HepG2 (cell line): ENCODE results near the gene STOM. TPM values are rescaled to one million over a fixed set of nuclear protein-coding genes. Genes with fewer than 3 reads are reported as not detected.

Experiments used
- ATAC-seq: fragments of 200-7000 bp; cut with Tn5 transposase; 3 replicates; pipeline ENCODE4 v1.9.1; 2020; ENCODE audit warnings: mild to moderate bottlenecking, moderate library complexity
- Bru-seq: library from RNA; stranded (reverse); fragments of 400-500 nt; gene quantifications from one replicate; lab custom pipeline; 2021; lab: Mats Ljungman, UMichigan
- BruChase-seq, 2 experiments: library from RNA; stranded (reverse); fragments of 400-500 nt; gene quantifications; one replicate each; lab custom pipeline; 2021; lab: Mats Ljungman, UMichigan
- BruUV-seq: library from RNA; stranded (reverse); fragments of 400-500 nt; replicated peaks from 2 replicates; lab custom pipeline; 2021; lab: Mats Ljungman, UMichigan
- CTCF ChIA-PET: fragments of 300-600 bp; formaldehyde crosslinking; extraction: SDS; loops from one replicate; lab custom pipeline; 2021; ENCODE audit warnings: low total read pairs, inconsistent platforms, low intra/inter-chr PET ratio; lab: Yijun Ruan, JAX
- POLR2A ChIA-PET: fragments of 350-600 bp; sonication (Branson Sonifier 250); formaldehyde crosslinking; loops from one replicate; lab custom pipeline; 2020; ENCODE audit warnings: antibody characterized with exemption, inconsistent platforms; lab: Yijun Ruan, JAX
- DNase-seq: peaks from one replicate; pipeline ENCODE4 v3.0.0-alpha.2; 2015; ENCODE audit warnings: low spot score
- FAIRE-seq: peaks from 3 replicates; lab custom pipeline; 2011; peaks lifted over from hg19 to GRCh38; lab: Jason Lieb, UNC
- H2AFZ ChIP-seq: one replicate; pipeline ENCODE4 v1.6.1; 2011; ENCODE audit warnings: low read length, inconsistent platforms
- H3K27ac ChIP-seq: fragments of 300-600 bp; 3 replicates; pipeline ENCODE4 v1.8.0; 2011; ENCODE audit warnings: mixed run types, mild to moderate bottlenecking, mixed read lengths, low read length, inconsistent platforms; ENCODE audit not compliant: insufficient read depth; ENCODE audit errors: extremely low read length
- H3K27me3 ChIP-seq, 2 experiments: fragments of 200-600 bp in 1 of 2; 2 replicates in 1 of 2; 3 replicates in 1 of 2; pipeline versions ENCODE4 v1.6.0 to v1.8.0; 2011; ENCODE audit warnings: low read length in 2 of 2, mild to moderate bottlenecking in 2 of 2, moderate library complexity in 2 of 2, inconsistent platforms in 1 of 2; ENCODE audit not compliant: insufficient read depth in 2 of 2, control insufficient read depth in 1 of 2
- H3K36me3 ChIP-seq, 2 experiments: fragments of 200-600 bp in 1 of 2; replicated peaks in 1 of 2; 2 replicates in 1 of 2; 3 replicates in 1 of 2; pipeline versions ENCODE4 v1.5.1 to v1.8.0; 2011; ENCODE audit warnings: low read length in 2 of 2, inconsistent platforms in 1 of 2; ENCODE audit not compliant: insufficient read depth in 2 of 2, control insufficient read depth in 1 of 2
- H3K4me1 ChIP-seq: 2 replicates; pipeline ENCODE4 v1.5.1; 2012; ENCODE audit warnings: low read length, inconsistent platforms; ENCODE audit not compliant: insufficient read depth
- H3K4me2 ChIP-seq: 2 replicates; pipeline ENCODE4 v1.6.0; 2011; ENCODE audit warnings: low read depth, low read length, inconsistent platforms
- H3K4me3 ChIP-seq, 3 experiments: fragments of 200-600 bp in 1 of 3; sonication (generic), shearing (Covaris generic) in 1 of 3; replicated peaks in 1 of 3; 2 replicates each; pipeline ENCODE4 v1.5.1; 2011 to 2016; ENCODE audit warnings: low read length in 3 of 3, inconsistent platforms in 2 of 3, low read depth in 2 of 3, mild to moderate bottlenecking in 2 of 3, control low read depth in 1 of 3, mixed read lengths in 1 of 3; ENCODE audit not compliant: insufficient read depth in 1 of 3
- H3K79me2 ChIP-seq: one replicate; pipeline ENCODE4 v1.6.1; 2011; ENCODE audit warnings: low read length, inconsistent platforms; ENCODE audit not compliant: insufficient read depth
- H3K9ac ChIP-seq: 2 replicates; pipeline ENCODE4 v1.6.0; 2011; ENCODE audit warnings: mild to moderate bottlenecking, low read depth, low read length, inconsistent platforms; ENCODE audit not compliant: insufficient read depth
- H3K9me3 ChIP-seq: 2 replicates; pipeline ENCODE4 v1.5.1; 2012; ENCODE audit warnings: mild to moderate bottlenecking, low read length
- H4K20me1 ChIP-seq: 2 replicates; pipeline ENCODE4 v1.6.0; 2011; ENCODE audit warnings: inconsistent platforms, mild to moderate bottlenecking, low read length, moderate library complexity; ENCODE audit not compliant: insufficient read depth
- ARHGAP35 ChIP-seq: sonication (generic); formaldehyde crosslinking; IDR thresholded peaks from 2 replicates; pipeline ENCODE4 v1.9.0; 2022; ENCODE audit warnings: mild to moderate bottlenecking, inconsistent platforms, moderate library complexity, missing genetic modification reagents, borderline replicate concordance
- CBX2 ChIP-seq, 2 experiments: fragments of 200-600 bp in 1 of 2; sonication (generic); formaldehyde crosslinking in 1 of 2; IDR thresholded peaks; 2 replicates each; pipeline versions ENCODE4 v1.7.0 to v1.8.1; 2018 to 2022; ENCODE audit warnings: low read depth in 2 of 2, low read length in 1 of 2, mild to moderate bottlenecking in 1 of 2, missing genetic modification reagents in 1 of 2
- KAT7 ChIP-seq: IDR thresholded peaks from 2 replicates; pipeline ENCODE4 v1.6.1; 2018; ENCODE audit warnings: borderline replicate concordance, missing compliant biosample characterization
- KLF12 ChIP-seq: sonication (generic); formaldehyde crosslinking; IDR thresholded peaks from 2 replicates; pipeline ENCODE4 v1.4.0; 2020; ENCODE audit warnings: missing genetic modification reagents, borderline replicate concordance
- LCORL ChIP-seq, 2 experiments: fragments of 450-650 bp in 1 of 2; sonication (generic) in 1 of 2; formaldehyde crosslinking in 1 of 2; IDR thresholded peaks; 2 replicates each; pipeline versions ENCODE4 v1.5.0 to v1.6.1; 2017 to 2020; ENCODE audit warnings: antibody characterized with exemption in 1 of 2, missing genetic modification reagents in 1 of 2
- SIX1 ChIP-seq: sonication (generic); formaldehyde crosslinking; IDR thresholded peaks from 2 replicates; pipeline ENCODE4 v1.4.0; 2020; ENCODE audit warnings: missing genetic modification reagents, borderline replicate concordance
- SNAI1 ChIP-seq: sonication (generic); formaldehyde crosslinking; IDR thresholded peaks from 2 replicates; pipeline ENCODE4 v1.5.0; 2020; ENCODE audit warnings: mild to moderate bottlenecking, missing genetic modification reagents, borderline replicate concordance
- ZNF280D ChIP-seq: sonication (generic); formaldehyde crosslinking; IDR thresholded peaks from 2 replicates; pipeline ENCODE4 v1.5.1; 2020; ENCODE audit warnings: mild to moderate bottlenecking, missing genetic modification reagents
- ZNF33B ChIP-seq: sonication (generic); formaldehyde crosslinking; IDR thresholded peaks from 2 replicates; pipeline ENCODE4 v1.5.1; 2020; ENCODE audit warnings: mild to moderate bottlenecking, missing genetic modification reagents
- ZNF709 ChIP-seq: sonication (generic); formaldehyde crosslinking; IDR thresholded peaks from 2 replicates; pipeline ENCODE4 v1.5.0; 2020; ENCODE audit warnings: mild to moderate bottlenecking, missing genetic modification reagents
- ZNF749 ChIP-seq: sonication (generic); formaldehyde crosslinking; IDR thresholded peaks from 2 replicates; pipeline ENCODE4 v1.8.0; 2022; ENCODE audit warnings: mild to moderate bottlenecking, missing genetic modification reagents, moderate library complexity, borderline replicate concordance
- WGBS: methylation state at CpG from one replicate; pipeline ENCODE4 v1.1.6; 2017; ENCODE audit warnings: low lambda C conversion rate; 5-methylcytosine and 5-hydroxymethylcytosine counted together
- in situ Hi-C: cut with HindIII; loops from 2 replicates; pipeline ENCODE4 v1.10.0; 2017; ENCODE audit warnings: low pct_unique_long_range_greater_than_20kb; ENCODE audit not compliant: extremely low pct_ligation_motif_present
- intact Hi-C: fragments of 100-400 bp; cut with micrococcal nuclease; formaldehyde crosslinking; loops from one replicate; pipeline ENCODE4 v1.10.0; 2022; ENCODE audit not compliant: unreplicated experiment
- long read RNA-seq, 2 experiments: library from RNA in 1 of 2; library from polyadenylated mRNA in 1 of 2; stranded (forward) in 1 of 2; unstranded in 1 of 2; transcript quantifications; one replicate each; pipeline ENCODE4 v2.0.0, GENCODE V29; 2019 to 2022
- polyA minus RNA-seq, 3 experiments: library from RNA; depleted of rRNA, polyadenylated mRNA; stranded (reverse); fragments of >200 nt; gene quantifications; 2 replicates each; pipeline ENCODE4 v1.2.3, GENCODE V29; 2011; ENCODE audit warnings: low replicate concordance in 1 of 3
- polyA plus RNA-seq, 8 experiments: library from polyadenylated mRNA; depleted of rRNA in 3 of 8; stranded (reverse) in 7 of 8; unstranded in 1 of 8; fragments of >200 nt; fragmentation: Illumina TruSeq in 4 of 8; extraction: Trizol in 4 of 8; gene quantifications; 2 replicates each; pipeline versions ENCODE4 v1.2.1 to v1.2.3, GENCODE V29; 2011 to 2016; ENCODE audit warnings: low read depth in 4 of 8, missing spikeins in 1 of 8, mixed read lengths in 1 of 8; ENCODE audit not compliant: insufficient read depth in 1 of 8
- total RNA-seq, 5 experiments: library from RNA; depleted of rRNA; stranded (reverse); fragments of >200 nt; fragmentation: Illumina TruSeq; extraction: Trizol; gene quantifications; 2 replicates each; pipeline ENCODE4 v1.2.3, GENCODE V29; 2016; ENCODE audit warnings: low read depth in 1 of 5

The STOM gene, protein sequence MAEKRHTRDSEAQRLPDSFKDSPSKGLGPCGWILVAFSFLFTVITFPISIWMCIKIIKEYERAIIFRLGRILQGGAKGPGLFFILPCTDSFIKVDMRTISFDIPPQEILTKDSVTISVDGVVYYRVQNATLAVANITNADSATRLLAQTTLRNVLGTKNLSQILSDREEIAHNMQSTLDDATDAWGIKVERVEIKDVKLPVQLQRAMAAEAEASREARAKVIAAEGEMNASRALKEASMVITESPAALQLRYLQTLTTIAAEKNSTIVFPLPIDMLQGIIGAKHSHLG
- 26.0 and 43.6 TPM in 2 replicates for total RNA-seq (2016; rRNA removed; fragmentation: Illumina TruSeq; extraction: Trizol)
- 3.9 and 6.1 TPM in 2 replicates for total RNA-seq (2016; cell fraction: cytosol; rRNA removed; fragmentation: Illumina TruSeq; extraction: Trizol; ENCODE audit: low read depth)
- total RNA-seq (2016; cell fraction: insoluble cytoplasmic fraction; rRNA removed; fragmentation: Illumina TruSeq; extraction: Trizol) = 25.0 and 46.7 TPM in 2 replicates
- total RNA-seq (2016; cell fraction: membrane; rRNA removed; fragmentation: Illumina TruSeq; extraction: Trizol) = 13.4 and 15.9 TPM in 2 replicates
- total RNA-seq (2016; cell fraction: nucleus; rRNA removed; fragmentation: Illumina TruSeq; extraction: Trizol) = 41.3 and 43.8 TPM in 2 replicates
- polyA plus RNA-seq (2011; rRNA removed) = 165 and 166 TPM in 2 replicates
- polyA plus RNA-seq (2011; cell fraction: cytosol; rRNA removed) = 92.7 and 157 TPM in 2 replicates
- polyA plus RNA-seq (2011; cell fraction: nucleus; rRNA removed) = 23.0 and 39.1 TPM in 2 replicates
- 133 and 173 TPM in 2 replicates for polyA plus RNA-seq (2012)
- polyA plus RNA-seq (2016; cell fraction: cytosol; fragmentation: Illumina TruSeq; extraction: Trizol; ENCODE audit: low read depth) = 3.2 and 4.0 TPM in 2 replicates
- 31.1 and 33.2 TPM in 2 replicates for polyA plus RNA-seq (2016; cell fraction: insoluble cytoplasmic fraction; fragmentation: Illumina TruSeq; extraction: Trizol; ENCODE audit: low read depth)
- 7.2 and 8.6 TPM in 2 replicates for polyA plus RNA-seq (2016; cell fraction: membrane; fragmentation: Illumina TruSeq; extraction: Trizol; ENCODE audit: low read depth)
- 64.0 and 71.6 TPM in 2 replicates for polyA plus RNA-seq (2016; cell fraction: nucleus; fragmentation: Illumina TruSeq; extraction: Trizol; ENCODE audit: insufficient read depth, low read depth)
- polyA minus RNA-seq (2011; rRNA and poly(A)+ RNA removed; ENCODE audit: low replicate concordance) = 94.3 and 94.7 TPM in 2 replicates
- polyA minus RNA-seq (2011; cell fraction: cytosol; rRNA and poly(A)+ RNA removed) = 96.8 and 115 TPM in 2 replicates
- polyA minus RNA-seq (2011; cell fraction: nucleus; rRNA and poly(A)+ RNA removed) = 47.3 and 69.9 TPM in 2 replicates
- percentile 85 among the genes with signal in this experiment for Bru-seq, nascent RNA
- BruChase-seq, experiment 1, labeled RNA remaining after a 6-hour chase = percentile 92 among the genes with signal in this experiment
- percentile 83 among the genes with signal in this experiment for BruChase-seq, experiment 2, labeled RNA remaining after a 2-hour chase
- long read RNA-seq, experiment 1, transcript STOM-201 (7 exons, 3,010 nt) = major isoform, 71 of 80 reads
- long read RNA-seq, experiment 1, partial matches to known transcripts = 3 of 80 reads
- long read RNA-seq, experiment 1, other reads (novel, unspliced or antisense) = 6 of 80 reads
- long read RNA-seq, experiment 2, transcript STOM-201 (7 exons, 3,010 nt) = major isoform, 48 of 266 reads
- long read RNA-seq, experiment 2, partial matches to known transcripts = 6 of 266 reads
- long read RNA-seq, experiment 2, other reads (novel, unspliced or antisense) = 212 of 266 reads

- intact Hi-C loops (no loop called here), in situ Hi-C loops (loop anchor here (5.0 kb wide), 1 partner anchor 47 kb away; no protein-coding TSS in a partner anchor)
- peak; percentile 27 for DNase-seq
- peak within 1 kb of the TSS; percentile 62 to 88 (median 81) for H3K4me3 ChIP-seq
- peak within 1 kb of the TSS; percentile 87 for H3K4me2 ChIP-seq
- H4K20me1 ChIP-seq = peaks cover 2% of the 10 kb centered on the region; the same call in 1 of the 2 replicates
- ChIA-PET CTCF (no interaction called here), POLR2A (interaction anchor here (1.4 kb wide), 1 partner anchor 48 kb away, joined by 3 read pairs; no protein-coding TSS in a partner anchor)
- BruUV-seq = TSS peak; percentile 59
- H3K4me1 ChIP-seq = peaks cover 89% of the 10 kb centered on the region
- H3K9ac ChIP-seq = peak within 1 kb of the TSS; percentile 87
- H3K9me3 ChIP-seq = no peaks in the 10 kb centered on the region
- no peaks in the 10 kb centered on the region for H3K27me3 ChIP-seq
- peaks cover 0 to 2% of the 10 kb centered on the region in 2 experiments; a peak in 1 of 5 replicates for H3K36me3 ChIP-seq
- WGBS = 17% methylated on average over 18 of the region's 52 CpGs
- peaks cover 47% of the 10 kb centered on the region for H3K79me2 ChIP-seq
- no peak within 1 kb of the TSS for H2AFZ ChIP-seq
- ATAC-seq = peak; percentile 44
- no peak for FAIRE-seq
- peak within 1 kb of the TSS; percentile 84 for H3K27ac ChIP-seq
- TF ChIP-seq ZNF709 (CRISPR knock-in tag) = peak; percentile 66; the same call in 1 of the 2 replicates
- TF ChIP-seq KLF12 = peak; percentile 82; the same call in 1 of the 2 replicates
- no peak for TF ChIP-seq LCORL (IDR thresholded peaks at IDR 0.05)
- 0 out of 2 replicates have a peak, but pooled peaks have one; percentile 59 for TF ChIP-seq LCORL (CRISPR knock-in tag; IDR thresholded peaks at IDR 0.05)
- no peak for TF ChIP-seq CBX2 (IDR thresholded peaks at IDR 0.05; ENCODE audit: low read depth, low read length)
- TF ChIP-seq CBX2 (CRISPR knock-in tag; IDR thresholded peaks at IDR 0.05; ENCODE audit: low read depth) = 0 out of 2 replicates have a peak, but pooled peaks have one; percentile 27
- no peak for TF ChIP-seq SNAI1 (CRISPR knock-in tag)
- TF ChIP-seq ARHGAP35 (CRISPR knock-in tag) = peak; percentile 20; the same call in 1 of the 2 replicates
- 0 out of 2 replicates have a peak, but pooled peaks have one; percentile 50 for TF ChIP-seq ZNF33B
- 0 out of 2 replicates have a peak, but pooled peaks have one; percentile 18 for TF ChIP-seq SIX1
- peak; percentile 28; the same call in 1 of the 2 replicates for TF ChIP-seq ZNF749 (CRISPR knock-in tag)
- TF ChIP-seq ZNF280D (CRISPR knock-in tag) = 0 out of 2 replicates have a peak, but pooled peaks have one; percentile 55
- TF ChIP-seq KAT7 = peak; percentile 40; the same call in 1 of the 2 replicates
These were observed at the start of gene STOM for GRCh38 chr9:121369595-121370265. STOM (minus strand) TSS chr9:121370250; CDS start chr9:121370187, 63 bp downstream.
